Cortex of kidney (tissue), 1 donor: ENCODE measurements around the gene PDSS1.
"Not testable (repeated sequence)": the region's sequence is repeated elsewhere in the genome, so short reads cannot be mapped to it uniquely, and the experiment has no call there.

Experiments used
- DNase-seq: peaks from one replicate; lab custom pipeline; 2025; lab: John Stamatoyannopoulos, UW

Gene PDSS1

DNA sequence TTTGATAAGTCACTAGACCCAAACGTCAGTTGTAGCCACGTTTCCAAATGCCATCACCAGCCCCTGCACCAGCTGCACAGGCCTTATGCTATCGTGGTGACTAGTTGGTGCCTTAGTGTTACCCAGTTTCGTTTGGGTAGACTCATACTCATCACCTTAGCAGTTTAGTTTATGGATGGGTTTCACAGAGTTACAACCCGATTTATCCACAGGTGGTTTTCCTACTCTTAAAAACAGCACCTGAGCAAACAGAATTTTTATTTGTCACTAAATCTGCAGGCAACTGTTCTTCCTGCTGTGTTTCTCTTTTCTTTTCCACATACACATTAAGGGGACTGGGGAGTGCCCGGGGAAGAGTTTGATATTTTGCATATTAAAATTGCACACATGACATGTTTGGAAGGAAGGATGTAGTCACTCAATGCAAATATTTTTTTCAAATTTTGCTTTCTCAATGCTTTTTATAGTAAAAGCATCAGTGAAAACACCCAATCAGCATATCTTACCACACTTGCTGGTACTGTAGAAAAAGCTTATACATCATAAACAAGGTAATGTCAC lies 41.6 kb downstream of the PDSS1 start:
- DNase-seq: no peak

DNA sequence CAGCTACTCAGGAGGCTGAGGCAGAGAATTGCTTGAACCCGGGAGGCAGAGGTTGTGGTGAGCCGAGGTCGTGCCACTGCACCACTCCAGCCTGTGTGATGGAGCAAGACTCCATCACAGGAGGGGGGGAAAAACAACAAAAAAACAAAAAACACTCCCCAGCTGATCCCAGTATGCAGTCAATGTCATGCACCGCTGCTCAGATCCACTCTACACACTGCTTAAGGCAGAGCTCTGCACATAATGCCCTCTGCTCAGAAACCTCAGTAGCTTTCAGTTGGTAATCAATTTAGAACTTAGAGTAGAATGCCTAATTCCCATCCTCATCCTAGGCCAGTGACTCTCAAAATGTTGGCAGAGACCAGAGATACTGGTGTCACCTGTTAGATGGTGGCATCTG lies 43.9 kb downstream of the PDSS1 start:
- DNase-seq: no peak

DNA sequence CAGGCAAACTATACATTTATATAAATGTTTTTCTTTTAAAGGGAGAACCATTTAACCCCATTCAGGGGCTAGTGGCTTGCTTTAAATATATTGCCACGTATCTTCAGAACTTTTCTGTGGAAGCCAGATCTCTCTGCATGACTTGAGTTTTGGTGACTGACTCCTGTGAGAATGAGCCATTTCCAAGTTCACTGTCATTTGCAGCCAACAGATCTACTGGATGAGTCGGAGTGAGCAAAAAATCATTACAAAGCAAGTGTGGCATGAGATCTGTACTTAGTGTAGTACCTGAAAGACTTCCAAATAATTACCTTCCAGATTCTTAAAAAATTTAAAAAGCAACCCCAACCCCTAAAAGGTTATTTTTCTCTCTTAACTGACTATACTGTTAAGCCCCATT lies 45.6 kb downstream of the PDSS1 start:
- no peak for DNase-seq

DNA sequence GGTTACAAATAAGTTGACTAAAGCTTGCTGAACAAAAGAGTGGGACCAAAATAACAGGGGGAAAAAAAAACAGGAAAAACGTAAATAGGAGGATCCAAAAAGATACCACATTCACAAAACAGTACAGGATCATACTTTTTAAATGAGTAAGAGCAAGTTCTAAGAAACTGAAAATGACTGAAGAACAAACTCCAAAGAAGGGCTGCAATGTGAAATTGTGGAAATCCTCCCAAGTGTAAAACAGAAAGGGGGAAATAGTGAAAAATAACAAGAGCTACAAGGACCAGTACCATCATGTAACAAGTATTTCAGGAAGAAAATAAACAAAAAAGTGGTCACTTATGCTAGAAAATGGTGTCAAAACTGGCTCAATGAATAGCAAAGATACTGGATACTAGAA lies 46.3 kb downstream of the PDSS1 start:
- DNase-seq: no peak

DNA sequence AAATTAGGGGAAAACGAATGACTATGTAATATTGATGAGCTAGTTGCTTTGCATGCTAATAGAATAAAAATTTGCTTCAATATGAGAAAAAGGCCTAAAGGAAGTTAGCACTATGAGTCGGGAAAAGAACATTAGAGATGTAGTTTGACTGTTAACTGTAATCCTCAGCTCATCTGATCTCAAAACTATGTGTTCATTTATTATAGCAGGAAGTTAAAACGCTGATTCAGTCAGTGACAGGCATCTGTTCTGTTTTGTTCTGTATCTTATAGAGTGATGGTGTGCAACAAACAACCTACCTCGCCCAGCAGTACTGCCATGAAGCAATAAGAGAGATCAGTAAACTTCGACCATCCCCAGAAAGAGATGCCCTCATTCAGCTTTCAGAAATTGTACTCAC lies 48.6 kb downstream of the PDSS1 start:
- DNase-seq: no peak

DNA sequence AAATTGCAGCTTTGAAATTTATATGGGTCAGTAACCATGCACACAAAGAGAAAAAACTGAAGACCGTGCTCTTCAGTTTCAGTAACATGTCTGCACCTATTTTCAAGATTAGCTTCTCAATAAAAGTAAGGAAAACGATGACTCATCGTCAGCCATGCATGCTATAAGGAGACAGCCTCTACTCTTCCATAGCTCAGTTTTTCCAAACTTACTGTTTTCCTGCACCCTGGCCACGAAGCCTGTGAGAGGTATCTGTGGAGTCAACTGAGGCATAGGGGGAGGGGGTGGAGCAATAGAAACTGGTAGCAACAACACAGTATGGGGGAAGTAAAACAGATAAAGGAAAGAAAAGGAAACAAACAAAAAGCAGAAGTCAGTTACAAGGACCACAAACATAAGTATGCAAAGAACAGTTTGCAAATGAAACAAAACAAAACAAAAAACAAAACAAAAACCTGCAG lies 58.0 kb downstream of the PDSS1 start:
- DNase-seq: no peak

DNA sequence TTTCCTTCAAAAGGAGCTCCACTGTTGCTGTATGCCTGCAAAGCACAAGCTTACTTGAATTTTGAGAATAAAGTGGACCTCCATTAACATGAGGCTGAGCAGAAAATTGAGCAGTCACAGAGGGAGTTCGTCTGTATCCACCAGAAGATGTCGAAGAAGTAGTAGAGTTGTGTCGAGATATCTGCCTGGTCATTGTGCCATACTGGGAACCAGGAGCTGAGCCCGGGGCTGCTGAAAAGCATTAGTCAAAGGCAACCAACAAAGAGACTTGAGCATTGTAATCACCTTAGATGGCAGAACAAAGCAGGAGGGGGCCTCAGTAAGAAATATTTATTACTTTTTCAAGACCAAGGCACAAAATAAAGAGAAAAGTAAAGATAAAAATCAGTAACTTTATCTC lies 61.5 kb downstream of the PDSS1 start:
- no peak for DNase-seq

DNA sequence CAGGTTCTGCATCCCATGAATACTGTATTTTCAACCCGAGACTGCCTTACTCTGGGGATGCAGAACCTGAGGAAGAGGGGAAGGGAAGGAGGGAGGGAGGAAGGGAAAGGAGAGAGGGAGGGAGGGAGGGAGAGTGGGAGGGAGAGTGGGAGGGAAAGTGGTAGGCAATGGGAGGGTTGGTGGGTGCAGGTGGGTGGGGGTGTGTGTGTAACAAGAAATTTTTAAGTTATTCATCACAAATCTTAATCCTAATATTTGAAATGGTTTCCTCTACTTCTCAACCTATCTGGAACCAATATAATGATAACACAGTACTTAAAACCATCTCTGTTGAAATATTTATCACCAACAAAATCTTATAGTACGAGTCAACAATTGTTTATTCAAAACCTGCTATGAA lies 68.0 kb downstream of the PDSS1 start:
- DNase-seq: no peak

DNA sequence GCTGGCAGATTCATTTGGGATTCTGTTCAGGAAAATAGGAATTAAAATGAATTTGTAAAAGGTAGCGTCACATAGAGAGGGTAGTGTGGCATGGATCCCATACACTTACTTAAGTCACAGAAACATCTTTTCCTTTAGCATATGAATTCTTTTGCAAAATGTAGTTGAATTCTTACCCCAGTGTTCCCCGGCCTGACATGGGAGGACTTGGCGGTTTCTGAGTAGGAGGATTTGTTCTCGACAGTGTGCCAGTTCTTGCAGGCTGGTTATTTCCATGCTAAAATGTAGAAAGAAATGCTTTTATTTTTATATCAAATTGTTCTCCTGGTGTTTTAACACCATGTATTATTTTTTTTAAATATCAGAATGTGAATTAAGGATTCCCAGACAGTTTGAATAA lies 72.6 kb downstream of the PDSS1 start:
- no peak for DNase-seq

DNA sequence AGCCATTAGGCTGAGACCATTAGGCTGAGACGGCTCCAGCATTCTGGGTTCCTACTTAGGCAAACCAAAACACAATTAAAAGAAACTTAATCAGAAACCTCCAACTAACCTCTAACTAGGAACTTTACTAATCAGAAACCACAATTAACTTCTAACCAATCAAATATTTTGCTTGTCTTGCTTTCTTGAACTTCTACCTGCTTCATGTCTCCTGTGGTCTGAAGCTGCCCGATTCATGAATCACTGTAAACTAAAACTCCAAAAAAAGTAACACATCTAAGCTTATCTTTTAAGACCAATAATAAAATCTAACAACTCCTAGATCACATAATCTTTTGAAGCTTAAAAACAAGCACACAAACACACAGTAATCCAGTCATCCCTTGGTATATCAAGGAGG lies 76.1 kb downstream of the PDSS1 start:
- DNase-seq: no peak

DNA sequence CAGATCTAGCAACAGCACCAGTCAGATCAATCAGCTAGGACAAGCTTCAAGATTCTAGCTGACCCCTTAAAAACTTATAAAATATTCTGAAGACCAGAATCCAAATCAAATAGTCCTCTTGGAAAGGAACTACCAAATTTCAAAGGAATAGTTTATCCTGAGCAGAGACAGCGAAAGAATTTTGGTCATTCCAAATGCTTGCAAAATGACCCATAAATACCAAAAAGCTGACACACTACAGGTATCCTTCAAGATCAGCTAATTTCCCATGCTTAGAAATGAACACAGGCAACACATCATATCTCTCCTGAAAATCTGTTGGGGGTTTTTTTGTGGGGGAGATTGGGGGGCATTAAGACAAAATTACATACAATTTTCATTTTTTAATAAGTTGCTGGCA lies 78.8 kb downstream of the PDSS1 start:
- DNase-seq: no peak

DNA sequence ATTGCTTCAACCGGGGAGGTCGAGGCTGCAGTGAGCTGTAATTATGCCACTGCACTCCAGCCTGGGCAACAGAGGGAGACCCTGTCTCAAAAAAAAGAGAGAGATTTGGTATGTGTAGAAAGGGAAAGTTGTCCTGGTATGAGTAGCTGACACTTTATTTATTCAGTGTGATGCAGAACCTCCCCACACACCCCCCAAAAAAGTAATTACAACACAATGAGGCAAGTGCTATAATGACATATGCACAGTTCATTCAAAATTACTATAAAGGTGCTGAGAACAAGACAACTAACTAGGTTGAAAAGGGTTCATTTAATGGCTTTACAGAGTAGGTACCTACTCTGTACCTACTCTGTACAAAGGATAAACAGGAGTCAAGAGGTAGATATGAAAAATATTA lies 80.2 kb downstream of the PDSS1 start:
- DNase-seq: no peak

DNA sequence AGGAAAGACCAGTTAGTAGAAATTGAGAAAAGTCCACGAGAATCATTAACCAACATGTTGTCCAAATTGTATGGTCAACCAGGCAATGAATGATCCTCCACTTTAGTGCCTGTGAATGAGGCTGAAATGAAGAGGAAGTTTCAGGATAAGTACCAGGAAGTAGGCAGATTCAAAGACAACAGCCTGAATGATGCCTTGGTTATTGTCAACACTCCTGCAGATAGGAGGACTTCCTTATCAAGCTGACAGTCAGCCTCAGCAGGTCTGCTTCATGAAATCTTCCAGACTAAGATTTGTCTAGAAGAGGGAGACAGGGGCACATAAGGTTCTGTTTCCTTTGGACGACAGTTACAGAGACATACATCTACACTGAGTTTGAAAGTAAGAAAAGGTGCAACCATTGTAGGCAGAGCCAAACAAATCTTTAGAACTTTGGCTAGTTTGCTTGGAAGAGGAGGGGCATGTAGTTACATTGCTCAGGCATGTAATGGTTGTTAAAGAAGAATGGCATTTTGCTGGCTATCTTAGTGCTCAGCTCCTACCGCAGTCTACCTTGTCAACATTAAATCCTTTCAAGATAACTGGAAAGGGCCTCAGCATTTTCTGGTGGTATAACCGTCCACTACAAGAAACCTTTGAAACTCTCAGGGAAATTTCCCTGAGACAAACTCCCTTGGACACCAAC lies 81.8 kb downstream of the PDSS1 start:
- no peak for DNase-seq

DNA sequence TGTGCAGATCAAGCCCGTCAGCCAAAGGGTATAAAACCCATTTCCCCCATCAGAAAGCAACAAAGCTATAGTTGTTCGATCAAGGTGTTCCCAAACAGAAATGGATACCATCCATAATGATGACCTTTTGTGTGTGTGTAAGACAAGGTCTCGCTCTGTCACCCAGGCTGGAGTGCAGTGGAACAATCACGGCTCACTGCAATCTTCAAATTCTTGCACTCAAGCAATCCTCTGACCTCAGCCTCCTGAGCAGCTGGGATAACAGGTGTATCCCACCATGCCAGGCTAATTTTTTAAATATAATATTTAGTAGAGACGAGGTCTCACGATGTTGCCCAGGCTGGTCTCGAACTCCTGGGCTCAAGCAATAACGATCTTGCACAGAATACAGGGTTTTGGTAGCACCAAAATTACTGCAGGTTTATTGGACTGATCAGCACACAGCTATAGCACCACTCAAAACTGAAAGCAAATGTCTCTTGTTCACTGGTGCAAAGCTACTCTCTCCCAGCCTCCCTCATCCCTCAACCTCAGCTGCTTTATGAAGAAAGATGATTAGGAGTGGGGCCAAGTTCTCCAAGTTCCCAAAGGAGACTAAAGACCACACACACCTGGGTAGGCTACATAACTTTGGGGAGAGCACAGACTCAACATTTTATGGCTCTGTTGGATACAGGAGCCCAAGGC lies 82.7 kb downstream of the PDSS1 start:
- DNase-seq: no peak

DNA sequence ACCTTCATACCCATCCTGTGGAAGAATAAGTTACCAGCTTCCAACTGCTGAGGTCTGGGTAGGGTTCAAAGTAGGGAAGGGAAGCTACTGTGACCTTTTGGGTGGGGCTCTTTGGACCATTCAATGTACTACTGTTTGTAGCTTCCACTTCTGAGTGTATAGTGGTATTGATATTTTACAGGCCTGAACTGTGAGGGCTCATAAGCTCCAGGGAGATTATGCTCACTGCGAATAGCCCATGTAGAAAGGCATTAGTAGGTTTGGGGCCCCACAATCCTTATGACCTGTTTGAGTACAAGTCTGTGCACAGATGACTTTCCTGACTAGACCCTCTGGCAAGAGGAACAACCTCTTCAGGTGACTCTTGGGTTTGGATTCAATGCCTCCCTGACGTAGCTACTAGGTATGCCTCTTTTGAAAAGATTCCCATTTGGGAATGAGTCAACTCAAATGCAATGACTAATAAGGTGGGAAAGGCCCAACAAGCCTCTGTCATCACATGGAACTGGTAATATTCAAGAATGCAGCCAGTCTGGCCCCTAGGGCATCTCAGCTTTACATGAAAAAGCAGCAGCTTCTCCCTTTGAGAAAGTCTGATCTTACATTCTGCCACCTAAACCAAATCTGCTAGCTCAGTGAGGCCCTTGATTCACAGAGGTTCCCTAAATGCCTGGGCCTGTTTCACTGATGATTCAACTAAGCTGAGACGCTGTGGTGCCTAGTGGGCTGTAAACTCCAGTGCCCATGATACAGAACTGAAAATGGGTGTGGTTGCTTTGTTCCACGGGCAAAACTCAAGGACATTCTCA lies 83.5 kb downstream of the PDSS1 start:
- DNase-seq: no peak

DNA sequence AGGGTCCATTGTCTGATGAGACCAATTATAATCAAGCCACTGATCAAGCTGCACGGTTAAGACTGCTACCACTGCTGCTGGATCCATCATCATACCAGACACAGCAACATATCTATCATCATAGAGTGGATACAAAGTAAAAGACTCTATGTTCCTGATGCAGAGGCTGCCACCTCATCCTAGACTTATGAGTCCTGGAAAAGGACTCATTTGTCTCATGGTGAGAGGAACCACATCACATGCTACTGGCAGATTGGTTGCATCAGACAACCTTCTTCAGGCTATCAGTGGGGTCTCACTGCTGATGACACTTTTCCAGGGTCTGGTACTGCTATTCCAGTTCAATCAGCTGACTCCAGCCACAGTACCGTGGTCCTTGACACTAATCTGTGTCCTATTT lies 84.3 kb downstream of the PDSS1 start:
- DNase-seq: no peak

DNA sequence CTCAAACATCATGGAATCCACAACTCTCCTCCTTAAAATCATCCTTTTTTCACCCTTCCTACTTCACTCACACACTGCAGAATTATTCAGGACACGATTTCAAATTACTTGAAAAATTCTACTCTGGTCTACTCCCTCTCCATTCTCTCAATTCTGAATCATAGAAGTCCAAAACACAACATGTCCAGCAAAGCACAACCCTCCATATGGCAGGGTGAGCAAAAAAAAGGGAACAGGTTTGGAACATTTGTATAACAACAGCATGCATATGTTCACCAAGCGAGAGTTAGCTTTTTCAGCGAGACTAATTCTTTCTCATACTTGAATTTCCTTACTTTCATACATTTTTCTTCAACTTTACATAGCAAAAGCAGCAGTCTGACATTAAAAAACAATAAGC lies 89.9 kb downstream of the PDSS1 start:
- no peak for DNase-seq

DNA sequence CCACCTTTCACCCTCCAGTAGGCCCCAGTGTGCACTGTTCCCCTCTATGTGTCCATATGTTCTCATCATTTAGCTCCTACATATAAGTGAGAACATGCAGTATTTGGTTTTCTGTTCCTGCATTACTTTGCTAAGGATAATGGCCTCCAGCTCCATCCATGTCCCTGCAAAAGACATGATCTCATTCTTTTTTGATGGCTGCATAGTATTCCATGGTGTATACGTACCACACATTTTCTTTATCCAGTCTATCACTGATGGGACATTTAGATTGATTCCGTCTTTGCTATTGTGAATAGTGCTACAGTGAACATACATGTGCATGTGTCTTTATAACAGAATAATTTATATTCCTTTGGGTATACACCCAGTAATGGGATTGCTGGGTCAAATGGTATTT lies 92.3 kb downstream of the PDSS1 start:
- DNase-seq: not testable (repeated sequence)

DNA sequence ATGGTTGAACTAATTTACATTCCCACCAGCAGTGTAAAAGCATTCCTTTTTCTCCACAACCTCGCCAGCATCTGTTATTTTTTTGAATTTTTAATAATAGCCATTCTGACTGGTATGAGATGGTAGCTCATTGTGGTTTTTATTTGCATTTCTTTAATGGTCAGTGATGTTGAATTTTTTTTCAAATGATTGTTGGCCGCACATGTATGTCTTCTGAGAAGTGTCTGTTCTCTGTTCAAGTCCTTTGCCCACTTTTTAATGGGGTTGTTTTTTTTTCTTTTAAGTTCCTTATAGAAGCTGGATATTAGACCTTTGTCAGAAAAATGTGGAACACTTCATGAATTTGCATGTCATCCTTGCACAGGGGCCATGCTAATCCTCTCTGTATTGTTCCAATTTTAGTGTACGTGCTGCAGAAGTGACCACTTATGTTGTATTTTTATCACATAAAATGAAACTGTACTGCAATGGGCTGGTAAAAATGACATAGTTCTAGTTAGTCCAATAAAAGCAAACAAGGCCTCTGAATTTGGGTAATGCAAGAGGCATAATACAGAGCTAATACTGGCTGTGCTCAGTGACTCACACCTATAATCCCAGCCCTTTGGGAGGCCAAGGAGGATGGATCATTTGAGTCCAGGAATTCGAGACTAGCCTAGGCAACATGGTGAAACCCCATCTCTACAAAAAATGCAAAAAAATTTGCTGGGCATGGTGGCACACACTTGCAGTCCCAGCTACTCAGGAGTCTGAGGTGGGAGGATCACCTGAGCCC lies 92.9 kb downstream of the PDSS1 start:
- no peak for DNase-seq

DNA sequence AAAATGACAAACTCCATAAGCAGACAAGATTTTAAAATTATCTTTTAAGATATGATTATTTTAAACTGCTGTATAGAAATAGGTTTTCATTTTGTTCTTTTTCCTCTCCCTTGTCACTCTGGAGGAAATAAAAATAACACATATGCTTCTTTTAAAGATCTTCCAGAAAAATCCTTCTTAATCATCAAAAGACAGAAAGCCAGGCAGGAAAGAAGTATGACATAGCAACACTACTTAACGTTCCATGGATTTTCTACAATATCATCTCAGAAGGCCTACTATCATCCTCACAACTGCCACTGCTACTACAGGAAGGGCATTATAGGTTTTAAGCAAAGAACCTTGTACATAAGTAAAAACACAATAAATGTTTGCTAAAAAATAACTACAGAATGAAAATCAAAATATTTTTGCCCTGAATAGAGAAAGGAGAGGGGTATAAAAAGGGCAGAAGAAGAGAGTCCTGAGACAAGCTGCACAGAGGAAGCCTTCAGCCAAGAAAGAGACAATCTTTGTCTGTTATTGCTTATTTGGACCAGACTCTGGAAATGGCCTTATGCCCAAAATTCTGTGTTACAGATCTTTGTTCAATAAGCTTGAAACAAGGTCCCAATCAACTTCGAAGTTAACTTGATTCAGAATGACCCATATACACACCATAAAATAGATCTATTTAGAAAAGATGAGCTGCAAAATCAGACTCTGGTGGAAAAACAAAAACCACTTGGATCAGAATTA lies 95.4 kb downstream of the PDSS1 start:
- no peak for DNase-seq
